HEK293T (cell line): Measurements from ENCODE around the gene IQSEC1.

Experiments
- ARNT ChIP-seq: fragments of 450-650 bp; IDR thresholded peaks from 2 replicates; pipeline ENCODE4 v1.6.1; 2017; ENCODE audit warnings: mild to moderate bottlenecking
- BHLHE40 ChIP-seq: fragments of 450-650 bp; IDR thresholded peaks from 2 replicates; pipeline ENCODE4 v1.6.1; 2016; ENCODE audit warnings: mild to moderate bottlenecking, moderate library complexity, borderline replicate concordance
- CTBP1 ChIP-seq: fragments of 450-650 bp; IDR thresholded peaks from 2 replicates; pipeline ENCODE4 v1.6.1; 2016; ENCODE audit warnings: borderline replicate concordance
- ELF4 ChIP-seq: fragments of 450-650 bp; IDR thresholded peaks from 2 replicates; pipeline ENCODE4 v1.6.1; 2017; ENCODE audit warnings: antibody characterized with exemption
- FOXA1 ChIP-seq: fragments of 450-650 bp; IDR thresholded peaks from 2 replicates; pipeline ENCODE4 v1.6.1; 2016; ENCODE audit warnings: mild to moderate bottlenecking
- FOXK2 ChIP-seq: fragments of 450-650 bp; IDR thresholded peaks from 2 replicates; pipeline ENCODE4 v1.6.1; 2016; ENCODE audit warnings: mild to moderate bottlenecking
- FOXM1 ChIP-seq: fragments of 450-650 bp; IDR thresholded peaks from 2 replicates; pipeline ENCODE4 v1.6.1; 2017; ENCODE audit warnings: mild to moderate bottlenecking, borderline replicate concordance
- HDGF ChIP-seq: fragments of 450-650 bp; IDR thresholded peaks from 2 replicates; pipeline ENCODE4 v1.6.1; 2017; ENCODE audit warnings: antibody characterized with exemption, borderline replicate concordance
- LEF1 ChIP-seq: fragments of 450-650 bp; IDR thresholded peaks from 2 replicates; pipeline ENCODE4 v1.6.1; 2017; ENCODE audit warnings: mild to moderate bottlenecking, borderline replicate concordance
- NFRKB ChIP-seq: fragments of 450-650 bp; IDR thresholded peaks from 2 replicates; pipeline ENCODE4 v1.6.1; 2016; ENCODE audit warnings: mild to moderate bottlenecking, moderate library complexity
- SP1 ChIP-seq: fragments of 450-650 bp; IDR thresholded peaks from 2 replicates; pipeline ENCODE4 v1.6.1; 2017
- TARDBP ChIP-seq: fragments of 450-650 bp; IDR thresholded peaks from 2 replicates; pipeline ENCODE4 v1.6.1; 2016
- ZNF384 ChIP-seq: fragments of 450-650 bp; IDR thresholded peaks from 2 replicates; pipeline ENCODE4 v1.6.1; 2016
- TF ChIP-seq, protein P1 (sequence below): fragments of 450-650 bp; IDR thresholded peaks from 2 replicates; pipeline ENCODE4 v1.6.1; 2016

GRCh38 chr3:13106308-13107001 is 33.2 kb upstream of the IQSEC1 start:
- no peak for TF ChIP-seq LEF1
- TF ChIP-seq FOXA1: no peak
- TF ChIP-seq BHLHE40: no peak
- no peak for TF ChIP-seq ARNT
- TF ChIP-seq FOXM1: no peak
- TF ChIP-seq, protein P1, sequence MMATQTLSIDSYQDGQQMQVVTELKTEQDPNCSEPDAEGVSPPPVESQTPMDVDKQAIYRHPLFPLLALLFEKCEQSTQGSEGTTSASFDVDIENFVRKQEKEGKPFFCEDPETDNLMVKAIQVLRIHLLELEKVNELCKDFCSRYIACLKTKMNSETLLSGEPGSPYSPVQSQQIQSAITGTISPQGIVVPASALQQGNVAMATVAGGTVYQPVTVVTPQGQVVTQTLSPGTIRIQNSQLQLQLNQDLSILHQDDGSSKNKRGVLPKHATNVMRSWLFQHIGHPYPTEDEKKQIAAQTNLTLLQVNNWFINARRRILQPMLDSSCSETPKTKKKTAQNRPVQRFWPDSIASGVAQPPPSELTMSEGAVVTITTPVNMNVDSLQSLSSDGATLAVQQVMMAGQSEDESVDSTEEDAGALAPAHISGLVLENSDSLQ: no peak
- TF ChIP-seq FOXK2: no peak
- TF ChIP-seq NFRKB: no peak
- TF ChIP-seq SP1: no peak
- TF ChIP-seq TARDBP: no peak
- TF ChIP-seq CTBP1: no peak
- TF ChIP-seq ZNF384: no peak
- no peak for TF ChIP-seq HDGF
- TF ChIP-seq ELF4: no peak
